Osteocyte (in vitro differentiated cells): ENCODE results near the gene SHC1. TPM values are rescaled to one million over a fixed set of nuclear protein-coding genes. Genes with fewer than 3 reads are reported as not detected.

ENCODE experiments used
- DNase-seq: peaks from one replicate; pipeline ENCODE4 v3.0.0; 2021; ENCODE audit warnings: mixed read lengths; ENCODE audit not compliant: unreplicated experiment; ENCODE audit errors: extremely low spot score
- H3K27ac Mint-ChIP-seq: one replicate; pipeline ENCODE4 v1.8.0; 2021; ENCODE audit warnings: mild to moderate bottlenecking, mixed read lengths; ENCODE audit not compliant: unreplicated experiment
- H3K27me3 Mint-ChIP-seq: one replicate; pipeline ENCODE4 v1.8.0; 2021; ENCODE audit warnings: mixed read lengths; ENCODE audit not compliant: unreplicated experiment
- H3K36me3 Mint-ChIP-seq: one replicate; pipeline ENCODE4 v1.8.0; 2021; ENCODE audit warnings: mixed read lengths; ENCODE audit not compliant: unreplicated experiment
- H3K4me1 Mint-ChIP-seq: one replicate; pipeline ENCODE4 v1.8.0; 2021; ENCODE audit warnings: mixed read lengths; ENCODE audit not compliant: unreplicated experiment
- H3K4me3 Mint-ChIP-seq: one replicate; pipeline ENCODE4 v1.8.0; 2021; ENCODE audit warnings: mild to moderate bottlenecking, moderate library complexity, mixed read lengths; ENCODE audit not compliant: unreplicated experiment
- H3K9me3 Mint-ChIP-seq: one replicate; pipeline ENCODE4 v1.8.0; 2021; ENCODE audit warnings: mixed read lengths; ENCODE audit not compliant: unreplicated experiment
- total RNA-seq: library from RNA; stranded (reverse); gene quantifications from 2 replicates; pipeline ENCODE4 v1.2.1, GENCODE V29; 2021
- TF ChIP-seq, protein P1 (sequence below): fragments of 200-600 bp; sonication (generic); IDR thresholded peaks from 2 replicates; pipeline ENCODE4 v1.5.0; 2021; ENCODE audit warnings: antibody characterized with exemption, mild to moderate bottlenecking, moderate library complexity

SHC1 gene
- total RNA-seq, 1 donor from 2014 or later = 239 TPM

DNA sequence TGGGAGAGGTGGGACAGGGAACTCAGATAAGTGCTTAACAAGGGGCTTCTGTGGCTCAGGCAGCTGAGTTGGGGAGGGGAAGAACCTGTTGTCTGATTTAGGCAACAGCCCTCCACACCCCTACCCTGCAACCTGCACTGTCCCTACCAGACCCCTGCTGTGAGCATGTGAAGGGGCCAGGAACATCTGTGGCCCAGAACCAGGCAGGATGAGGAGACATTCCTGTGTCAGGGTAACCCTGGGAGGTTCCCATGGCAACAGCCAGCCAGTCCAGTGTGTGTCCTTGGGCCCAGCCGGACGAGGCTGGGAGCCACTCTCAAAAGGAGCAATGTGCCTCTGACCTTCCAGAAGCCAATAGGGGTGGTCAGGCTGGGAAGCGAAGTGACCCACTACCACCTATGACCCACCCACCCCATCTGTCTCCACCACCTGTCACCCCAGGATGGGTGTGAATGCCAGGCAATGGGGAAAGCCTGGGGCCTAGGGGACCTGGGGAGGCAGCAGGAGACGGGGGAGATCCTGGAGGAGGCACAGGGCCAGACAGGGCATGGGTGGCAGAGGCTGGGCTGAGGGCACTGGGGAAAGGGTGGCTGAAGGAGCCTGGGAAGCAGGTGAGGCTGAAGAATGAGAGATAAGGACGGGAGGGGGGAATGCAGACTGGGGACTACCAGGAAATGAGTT, 29.1 kb downstream of the SHC1 start:
- TF ChIP-seq, protein P1, sequence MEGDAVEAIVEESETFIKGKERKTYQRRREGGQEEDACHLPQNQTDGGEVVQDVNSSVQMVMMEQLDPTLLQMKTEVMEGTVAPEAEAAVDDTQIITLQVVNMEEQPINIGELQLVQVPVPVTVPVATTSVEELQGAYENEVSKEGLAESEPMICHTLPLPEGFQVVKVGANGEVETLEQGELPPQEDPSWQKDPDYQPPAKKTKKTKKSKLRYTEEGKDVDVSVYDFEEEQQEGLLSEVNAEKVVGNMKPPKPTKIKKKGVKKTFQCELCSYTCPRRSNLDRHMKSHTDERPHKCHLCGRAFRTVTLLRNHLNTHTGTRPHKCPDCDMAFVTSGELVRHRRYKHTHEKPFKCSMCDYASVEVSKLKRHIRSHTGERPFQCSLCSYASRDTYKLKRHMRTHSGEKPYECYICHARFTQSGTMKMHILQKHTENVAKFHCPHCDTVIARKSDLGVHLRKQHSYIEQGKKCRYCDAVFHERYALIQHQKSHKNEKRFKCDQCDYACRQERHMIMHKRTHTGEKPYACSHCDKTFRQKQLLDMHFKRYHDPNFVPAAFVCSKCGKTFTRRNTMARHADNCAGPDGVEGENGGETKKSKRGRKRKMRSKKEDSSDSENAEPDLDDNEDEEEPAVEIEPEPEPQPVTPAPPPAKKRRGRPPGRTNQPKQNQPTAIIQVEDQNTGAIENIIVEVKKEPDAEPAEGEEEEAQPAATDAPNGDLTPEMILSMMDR = no peak
- Mint-ChIP-seq H3K4me3 (no peak overlapping the region), H3K4me1 (peaks cover 17% of the 10 kb centered on the region), H3K9me3 (no peaks in the 10 kb centered on the region), H3K36me3 (peaks cover 4% of the 10 kb centered on the region), H3K27ac (no peak overlapping the region), H3K27me3 (no peaks in the 10 kb centered on the region)
- no peak for DNase-seq

DNA sequence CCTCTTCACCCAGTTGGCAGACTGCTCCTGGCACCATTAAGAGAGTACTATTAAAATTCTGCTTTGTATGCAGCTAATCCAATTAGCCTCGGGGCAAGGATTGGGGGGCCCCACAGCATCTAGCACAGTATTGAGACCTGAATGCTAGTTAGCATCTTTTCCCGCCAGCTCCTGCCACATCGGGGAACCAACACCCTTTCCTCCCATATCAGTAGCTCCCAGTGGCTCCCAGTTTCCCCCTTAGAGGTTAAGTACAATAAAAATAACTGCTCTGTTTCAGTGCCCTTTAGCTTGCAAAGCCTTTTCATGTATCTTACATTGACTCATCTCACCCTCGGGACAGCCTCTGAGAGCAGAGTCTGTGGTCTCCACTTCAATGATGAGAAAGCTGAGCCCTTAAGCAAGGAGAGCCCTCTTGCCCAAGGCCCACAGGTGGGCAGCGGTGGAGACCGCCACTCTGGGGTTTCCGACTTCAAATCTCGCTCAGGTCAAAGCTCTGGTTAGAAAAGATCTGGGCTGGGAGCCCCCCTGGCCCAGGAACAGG, 29.8 kb downstream of the SHC1 start:
- Mint-ChIP-seq H3K27me3 (no peaks in the 10 kb centered on the region), H3K9me3 (no peaks in the 10 kb centered on the region), H3K4me1 (peaks cover 20% of the 10 kb centered on the region), H3K4me3 (no peak overlapping the region), H3K36me3 (no peaks in the 10 kb centered on the region), H3K27ac (no peak overlapping the region)
- no peak for DNase-seq
- TF ChIP-seq, protein P1 = no peak

DNA sequence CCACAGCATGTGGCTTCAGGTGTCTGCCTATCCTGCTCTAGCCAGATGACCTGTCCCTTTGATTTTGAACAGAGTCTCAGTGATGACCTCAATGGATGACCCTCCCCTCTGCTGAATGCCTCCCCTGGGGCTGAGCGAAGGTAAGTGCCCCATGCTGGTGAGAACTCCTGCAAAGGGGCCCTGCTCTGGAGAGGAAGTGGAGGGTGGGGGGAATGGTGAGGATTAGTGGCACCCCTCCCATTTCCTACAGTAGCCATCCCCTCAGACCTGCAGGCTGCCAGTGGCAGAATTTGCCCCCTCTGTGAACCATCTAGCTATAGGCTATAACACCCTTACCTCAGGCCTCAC, 30.4 kb downstream of the SHC1 start:
- Mint-ChIP-seq H3K36me3 (no peaks in the 10 kb centered on the region), H3K27ac (no peak overlapping the region), H3K4me1 (peaks cover 25% of the 10 kb centered on the region), H3K9me3 (no peaks in the 10 kb centered on the region), H3K27me3 (no peaks in the 10 kb centered on the region), H3K4me3 (no peak overlapping the region)
- TF ChIP-seq, protein P1 = no peak
- DNase-seq = no peak

DNA sequence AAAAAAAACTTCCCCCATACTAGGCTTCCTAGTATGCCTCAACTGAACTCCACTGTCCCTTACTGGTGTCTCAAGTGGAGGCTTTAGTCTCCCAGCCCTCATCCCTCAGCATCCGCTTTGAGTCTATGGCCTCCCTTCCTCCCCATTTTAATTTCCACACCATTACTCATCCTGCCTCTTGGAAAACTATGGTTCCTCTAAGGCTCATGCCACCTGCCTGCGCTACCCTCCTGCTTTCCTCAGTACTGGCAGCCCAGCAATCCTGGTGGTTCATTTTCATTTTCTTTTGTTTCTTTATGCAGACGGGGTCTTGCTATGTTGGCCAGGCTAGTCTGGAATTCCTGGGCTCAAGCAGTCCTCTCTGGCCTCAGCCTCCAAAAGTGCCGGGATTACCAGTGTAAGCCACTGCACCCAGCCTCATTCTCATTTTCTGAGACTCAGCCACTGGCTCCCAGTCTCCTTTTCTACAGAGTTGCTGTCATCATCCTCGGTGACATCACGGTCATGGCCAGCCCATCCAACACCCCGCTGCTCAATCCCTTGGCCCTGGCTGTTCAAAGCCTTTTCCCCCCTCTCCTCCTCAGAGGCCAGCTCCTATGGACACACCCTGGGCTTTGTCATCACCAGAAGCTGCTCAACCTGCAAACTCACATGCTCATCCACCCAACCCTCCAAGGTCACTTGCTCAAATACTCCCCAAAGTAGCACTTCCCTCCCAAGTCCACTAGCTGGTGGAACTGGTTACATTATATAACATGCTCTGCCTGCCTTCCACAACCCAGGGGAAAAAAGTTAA, 31.7 kb downstream of the SHC1 start:
- TF ChIP-seq, protein P1 = no peak
- no peak for DNase-seq
- peak overlapping the region; percentile 46 for H3K4me3 Mint-ChIP-seq

DNA sequence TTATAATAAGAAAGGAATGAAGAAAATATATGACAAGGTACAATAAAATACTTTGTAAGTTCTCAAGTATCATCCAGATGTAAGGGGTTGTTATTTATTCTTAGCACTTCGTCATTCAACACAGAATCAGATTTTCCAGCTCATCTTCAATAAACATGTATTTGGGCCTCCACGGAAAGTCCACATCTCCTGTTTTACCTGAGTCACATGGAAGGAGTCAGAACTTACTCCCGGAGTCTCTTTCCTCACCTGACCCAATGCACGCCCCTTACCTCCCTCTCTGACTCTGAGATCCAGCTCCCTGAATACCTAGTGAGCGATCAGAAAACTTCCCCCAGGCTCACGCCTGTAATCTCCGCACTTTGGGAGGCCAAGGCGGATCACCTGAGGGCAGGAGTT, 32.6 kb downstream of the SHC1 start:
- TF ChIP-seq, protein P1 = no peak
- peak overlapping the region; percentile 99 for H3K4me3 Mint-ChIP-seq
- H3K36me3 Mint-ChIP-seq = no peaks in the 10 kb centered on the region
- no peaks in the 10 kb centered on the region for H3K27me3 Mint-ChIP-seq
- no peaks in the 10 kb centered on the region for H3K9me3 Mint-ChIP-seq
- no peak for DNase-seq
- H3K4me1 Mint-ChIP-seq = peaks cover 26% of the 10 kb centered on the region
- peak overlapping the region; percentile 99 for H3K27ac Mint-ChIP-seq

More for the DNA sequence above, 31.7 kb downstream of the SHC1 start:
- Mint-ChIP-seq H3K36me3 (no peaks in the 10 kb centered on the region), H3K4me1 (peaks cover 26% of the 10 kb centered on the region), H3K27me3 (no peaks in the 10 kb centered on the region), H3K27ac (peak overlapping the region; percentile 99), H3K9me3 (no peaks in the 10 kb centered on the region)
